B cell (primary cell): Measurements from ENCODE around the gene TCF7L2. TPM values are rescaled to one million over a fixed set of nuclear protein-coding genes. Genes with fewer than 3 reads are reported as not detected.

ENCODE experiments used
- ATAC-seq: fragments of 200-7000 bp; cut with Tn5 transposase; one replicate; pipeline ENCODE4 v1.10.0; 2021; ENCODE audit warnings: low read depth, mild to moderate bottlenecking, moderate number of reproducible peaks, moderate library complexity
- CTCF ChIA-PET: fragments of 350-600 bp; sonication (Branson Sonifier 250); formaldehyde crosslinking; loops from one replicate; lab custom pipeline; 2021; ENCODE audit warnings: antibody characterized with exemption, inconsistent platforms; lab: Charles Lee
- POLR2A ChIA-PET: fragments of 350-600 bp; sonication (Branson Sonifier 250); formaldehyde crosslinking; loops from one replicate; lab custom pipeline; 2021; ENCODE audit warnings: antibody characterized with exemption; lab: Charles Lee
- DNase-seq: peaks from one replicate; pipeline ENCODE4 v3.0.0; 2013
- H2AFZ ChIP-seq: 2 replicates; pipeline ENCODE4 v1.6.1; 2012; ENCODE audit warnings: mild to moderate bottlenecking, low read depth, low read length; ENCODE audit not compliant: insufficient read depth, poor library complexity, severe bottlenecking
- H3K27ac ChIP-seq, 2 donors: 1 replicate in 1 of 2; 2 replicates in 1 of 2; pipeline ENCODE4 v1.5.1; 2012 to 2013; ENCODE audit warnings: low read length in 2 of 2, mild to moderate bottlenecking in 2 of 2, moderate library complexity in 1 of 2
- H3K27me3 ChIP-seq, 4 experiments: fragments of 200-600 bp in 1 of 4; sonication (generic) in 1 of 4; replicated peaks in 1 of 4; 1 replicate in 2 of 4; 2 replicates in 2 of 4; pipeline versions ENCODE4 v1.6.1 to v1.7.0; 2013 to 2016; ENCODE audit warnings: low read length in 3 of 4, mild to moderate bottlenecking in 2 of 4, mixed read lengths in 1 of 4, moderate library complexity in 1 of 4; ENCODE audit not compliant: insufficient read depth in 4 of 4, control insufficient read depth in 3 of 4; ENCODE audit errors: control extremely low read depth in 1 of 4
- H3K36me3 ChIP-seq, 2 experiments: replicated peaks in 1 of 2; 1 replicate in 1 of 2; 2 replicates in 1 of 2; pipeline versions ENCODE4 v1.6.1 to v1.7.1; 2013; ENCODE audit warnings: low read length in 1 of 2; ENCODE audit not compliant: insufficient read depth in 2 of 2, control insufficient read depth in 1 of 2; ENCODE audit errors: control extremely low read depth in 1 of 2, extremely low read depth in 1 of 2
- H3K4me1 ChIP-seq, 2 donors: fragments of 200-600 bp in 1 of 2; sonication (generic) in 1 of 2; 1 replicate in 1 of 2; 2 replicates in 1 of 2; pipeline versions ENCODE4 v1.5.1 to v1.6.1; 2013 to 2017; ENCODE audit warnings: low read length in 2 of 2; ENCODE audit not compliant: control insufficient read depth in 2 of 2, insufficient read depth in 2 of 2
- H3K4me2 ChIP-seq: replicated peaks from 2 replicates; pipeline ENCODE3; 2012; ENCODE audit warnings: mild to moderate bottlenecking, low read depth, low read length; ENCODE audit not compliant: poor library complexity, severe bottlenecking
- H3K4me3 ChIP-seq, 5 experiments: fragments of 200-600 bp in 1 of 5; sonication (generic) in 1 of 5; 1 replicate in 3 of 5; 2 replicates in 2 of 5; pipeline versions ENCODE4 v1.5.1 to v1.7.0; 2011 to 2016; ENCODE audit warnings: low read length in 4 of 5, mild to moderate bottlenecking in 4 of 5, low read depth in 2 of 5, control low read depth in 1 of 5, moderate library complexity in 1 of 5; ENCODE audit not compliant: insufficient read depth in 1 of 5; ENCODE audit errors: control extremely low read depth in 1 of 5, extremely low read depth in 1 of 5
- H3K79me2 ChIP-seq: fragments of 200-600 bp; sonication (generic); one replicate; pipeline ENCODE4 v1.6.0; 2016; ENCODE audit warnings: low read length; ENCODE audit not compliant: control insufficient read depth, insufficient read depth
- H3K9ac ChIP-seq: fragments of 200-600 bp; sonication (generic); 2 replicates; pipeline ENCODE4 v1.6.1; 2017; ENCODE audit warnings: mild to moderate bottlenecking, low read length, moderate library complexity
- H3K9me3 ChIP-seq, 3 donors: one replicate each; pipeline versions ENCODE4 v1.6.1 to v1.7.1; 2013; ENCODE audit warnings: low read length in 2 of 3; ENCODE audit not compliant: control insufficient read depth in 2 of 3, insufficient read depth in 1 of 3; ENCODE audit errors: control extremely low read depth in 1 of 3
- H4K20me1 ChIP-seq: 2 replicates; pipeline ENCODE4 v1.6.0; 2012; ENCODE audit warnings: mild to moderate bottlenecking, low read length; ENCODE audit not compliant: insufficient read depth, control insufficient read depth, poor library complexity, severe bottlenecking
- H3K27ac Mint-ChIP-seq: one replicate; pipeline ENCODE4 v1.8.0; 2021; ENCODE audit warnings: mixed read lengths
- H3K27me3 Mint-ChIP-seq: one replicate; pipeline ENCODE4 v1.8.0; 2021; ENCODE audit warnings: mixed read lengths
- H3K4me1 Mint-ChIP-seq: one replicate; pipeline ENCODE4 v1.8.0; 2021; ENCODE audit warnings: mixed read lengths
- H3K4me3 Mint-ChIP-seq: one replicate; pipeline ENCODE4 v1.8.0; 2021; ENCODE audit warnings: mixed read lengths
- H3K9me3 Mint-ChIP-seq: one replicate; pipeline ENCODE4 v1.8.0; 2022; ENCODE audit warnings: mixed read lengths; ENCODE audit not compliant: insufficient read depth
- EZH2 ChIP-seq: IDR thresholded peaks from 2 replicates; pipeline ENCODE4 v1.6.1; 2012; ENCODE audit warnings: borderline replicate concordance, low read depth, mild to moderate bottlenecking, moderate library complexity, low read length; ENCODE audit not compliant: insufficient read depth, poor library complexity, severe bottlenecking
- WGBS: methylation state at CpG from one replicate; pipeline ENCODE4 v1.1.5; 2013; ENCODE audit warnings: missing lambda C conversion rate; ENCODE audit not compliant: insufficient coverage; 5-methylcytosine and 5-hydroxymethylcytosine counted together
- intact Hi-C: fragments of 100-400 bp; cut with micrococcal nuclease; formaldehyde crosslinking; loops from one replicate; pipeline ENCODE4 v1.10.0; 2022
- polyA plus RNA-seq: library from polyadenylated mRNA; depleted of rRNA; stranded (reverse); fragments of >200 nt; gene quantifications from 2 replicates; pipeline ENCODE4 v1.2.3, GENCODE V29; 2012
- total RNA-seq, 2 donors: library from RNA; stranded (reverse); fragments of 120-200 nt in 1 of 2; gene quantifications; 1 replicate in 1 of 2; 2 replicates in 1 of 2; pipeline versions ENCODE4 v1.2.3 to v1.2.4, GENCODE V29; 2013 to 2022
- TF ChIP-seq, protein P1 (sequence below): fragments of 200-600 bp; IDR thresholded peaks from one replicate; pipeline ENCODE4 v1.8.0; 2022; ENCODE audit warnings: antibody characterized with exemption, mild to moderate bottlenecking

The TCF7L2 gene
- total and polyA plus RNA-seq, 2 donors (not counting 1 experiment from before 2014, with no cell fraction given): 0.48 to 1.1 TPM

GRCh38 chr10:113140143-113141011 lies 190.3 kb downstream of the TCF7L2 start:
- no peaks in the 10 kb centered on the region for H3K9me3 Mint-ChIP-seq
- POLR2A ChIA-PET: no interaction called here

More at GRCh38 chr10:113140143-113141011, 190.3 kb downstream of the TCF7L2 start:
- Histone ChIP-seq H4K20me1 (no peaks in the 10 kb centered on the region), H3K9ac (no peak overlapping the region), H3K9me3 (no peaks in the 10 kb centered on the region), H3K4me3 (no peak overlapping the region), H3K4me2 (no peak overlapping the region), H3K27me3 (no peaks in the 10 kb centered on the region), H3K79me2 (no peaks in the 10 kb centered on the region), H3K27ac (no peak overlapping the region), H2AFZ (no peak overlapping the region), H3K36me3 (no peaks in the 10 kb centered on the region), H3K4me1 (no peaks in the 10 kb centered on the region)
- ATAC-seq (no peak), DNase-seq (no peak)
- CTCF ChIA-PET: no interaction called here
- TF ChIP-seq, protein P1, sequence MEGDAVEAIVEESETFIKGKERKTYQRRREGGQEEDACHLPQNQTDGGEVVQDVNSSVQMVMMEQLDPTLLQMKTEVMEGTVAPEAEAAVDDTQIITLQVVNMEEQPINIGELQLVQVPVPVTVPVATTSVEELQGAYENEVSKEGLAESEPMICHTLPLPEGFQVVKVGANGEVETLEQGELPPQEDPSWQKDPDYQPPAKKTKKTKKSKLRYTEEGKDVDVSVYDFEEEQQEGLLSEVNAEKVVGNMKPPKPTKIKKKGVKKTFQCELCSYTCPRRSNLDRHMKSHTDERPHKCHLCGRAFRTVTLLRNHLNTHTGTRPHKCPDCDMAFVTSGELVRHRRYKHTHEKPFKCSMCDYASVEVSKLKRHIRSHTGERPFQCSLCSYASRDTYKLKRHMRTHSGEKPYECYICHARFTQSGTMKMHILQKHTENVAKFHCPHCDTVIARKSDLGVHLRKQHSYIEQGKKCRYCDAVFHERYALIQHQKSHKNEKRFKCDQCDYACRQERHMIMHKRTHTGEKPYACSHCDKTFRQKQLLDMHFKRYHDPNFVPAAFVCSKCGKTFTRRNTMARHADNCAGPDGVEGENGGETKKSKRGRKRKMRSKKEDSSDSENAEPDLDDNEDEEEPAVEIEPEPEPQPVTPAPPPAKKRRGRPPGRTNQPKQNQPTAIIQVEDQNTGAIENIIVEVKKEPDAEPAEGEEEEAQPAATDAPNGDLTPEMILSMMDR: no peak
- no peak for TF ChIP-seq EZH2
- no peak overlapping the region for H3K27ac Mint-ChIP-seq
- no peaks in the 10 kb centered on the region for H3K27me3 Mint-ChIP-seq
- H3K4me3 Mint-ChIP-seq: no peak overlapping the region
- WGBS: 92% methylated on average over 5 of the region's 10 CpGs
- no peaks in the 10 kb centered on the region for H3K4me1 Mint-ChIP-seq
- intact Hi-C loops: no loop called here
